Neural progenitor cell (in vitro differentiated cells): ENCODE results near the gene ZNF511.

ENCODE experiments used
- EZH2 ChIP-seq: fragments of 200-600 bp; sonication (generic); IDR thresholded peaks from 2 replicates; pipeline ENCODE4 v1.6.1; 2017; ENCODE audit warnings: antibody characterized with exemption, mild to moderate bottlenecking, moderate library complexity
- TF ChIP-seq, protein P1 (sequence below): fragments of 200-600 bp; sonication (generic); IDR thresholded peaks from 2 replicates; pipeline ENCODE4 v1.5.1; 2017; ENCODE audit warnings: antibody characterized with exemption, mild to moderate bottlenecking

- TF ChIP-seq, protein P1, sequence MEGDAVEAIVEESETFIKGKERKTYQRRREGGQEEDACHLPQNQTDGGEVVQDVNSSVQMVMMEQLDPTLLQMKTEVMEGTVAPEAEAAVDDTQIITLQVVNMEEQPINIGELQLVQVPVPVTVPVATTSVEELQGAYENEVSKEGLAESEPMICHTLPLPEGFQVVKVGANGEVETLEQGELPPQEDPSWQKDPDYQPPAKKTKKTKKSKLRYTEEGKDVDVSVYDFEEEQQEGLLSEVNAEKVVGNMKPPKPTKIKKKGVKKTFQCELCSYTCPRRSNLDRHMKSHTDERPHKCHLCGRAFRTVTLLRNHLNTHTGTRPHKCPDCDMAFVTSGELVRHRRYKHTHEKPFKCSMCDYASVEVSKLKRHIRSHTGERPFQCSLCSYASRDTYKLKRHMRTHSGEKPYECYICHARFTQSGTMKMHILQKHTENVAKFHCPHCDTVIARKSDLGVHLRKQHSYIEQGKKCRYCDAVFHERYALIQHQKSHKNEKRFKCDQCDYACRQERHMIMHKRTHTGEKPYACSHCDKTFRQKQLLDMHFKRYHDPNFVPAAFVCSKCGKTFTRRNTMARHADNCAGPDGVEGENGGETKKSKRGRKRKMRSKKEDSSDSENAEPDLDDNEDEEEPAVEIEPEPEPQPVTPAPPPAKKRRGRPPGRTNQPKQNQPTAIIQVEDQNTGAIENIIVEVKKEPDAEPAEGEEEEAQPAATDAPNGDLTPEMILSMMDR = no peak
- TF ChIP-seq EZH2 = no peak
Observed at GRCh38 chr10:133347710-133348517, 39.2 kb downstream of the ZNF511 start.
